Measurements from ENCODE around the gene ADISSP. TPM values are rescaled to one million over a fixed set of nuclear protein-coding genes. Genes with fewer than 3 reads are reported as not detected.

The ADISSP gene
- total and polyA plus RNA-seq, 2 of the 13 experiments (the other 11 are each of a cell fraction or from before 2014, with no cell fraction given): 38.3 to 90.6 TPM

GRCh38 chr20:3739926-3740451 is 27.6 kb downstream of the ADISSP start (continued):
- TF ChIP-seq, protein P1, sequence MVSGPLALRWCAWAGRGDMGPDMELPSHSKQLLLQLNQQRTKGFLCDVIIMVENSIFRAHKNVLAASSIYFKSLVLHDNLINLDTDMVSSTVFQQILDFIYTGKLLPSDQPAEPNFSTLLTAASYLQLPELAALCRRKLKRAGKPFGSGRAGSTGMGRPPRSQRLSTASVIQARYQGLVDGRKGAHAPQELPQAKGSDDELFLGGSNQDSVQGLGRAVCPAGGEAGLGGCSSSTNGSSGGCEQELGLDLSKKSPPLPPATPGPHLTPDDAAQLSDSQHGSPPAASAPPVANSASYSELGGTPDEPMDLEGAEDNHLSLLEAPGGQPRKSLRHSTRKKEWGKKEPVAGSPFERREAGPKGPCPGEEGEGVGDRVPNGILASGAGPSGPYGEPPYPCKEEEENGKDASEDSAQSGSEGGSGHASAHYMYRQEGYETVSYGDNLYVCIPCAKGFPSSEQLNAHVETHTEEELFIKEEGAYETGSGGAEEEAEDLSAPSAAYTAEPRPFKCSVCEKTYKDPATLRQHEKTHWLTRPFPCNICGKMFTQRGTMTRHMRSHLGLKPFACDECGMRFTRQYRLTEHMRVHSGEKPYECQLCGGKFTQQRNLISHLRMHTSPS (CRISPR knock-in tag; IDR thresholded peaks at IDR 0.05; ENCODE audit: low read depth): no peak
- no peak for TF ChIP-seq SAP130 (CRISPR knock-in tag; IDR thresholded peaks at IDR 0.05; ENCODE audit: low read depth)
- TF ChIP-seq, protein P2, sequence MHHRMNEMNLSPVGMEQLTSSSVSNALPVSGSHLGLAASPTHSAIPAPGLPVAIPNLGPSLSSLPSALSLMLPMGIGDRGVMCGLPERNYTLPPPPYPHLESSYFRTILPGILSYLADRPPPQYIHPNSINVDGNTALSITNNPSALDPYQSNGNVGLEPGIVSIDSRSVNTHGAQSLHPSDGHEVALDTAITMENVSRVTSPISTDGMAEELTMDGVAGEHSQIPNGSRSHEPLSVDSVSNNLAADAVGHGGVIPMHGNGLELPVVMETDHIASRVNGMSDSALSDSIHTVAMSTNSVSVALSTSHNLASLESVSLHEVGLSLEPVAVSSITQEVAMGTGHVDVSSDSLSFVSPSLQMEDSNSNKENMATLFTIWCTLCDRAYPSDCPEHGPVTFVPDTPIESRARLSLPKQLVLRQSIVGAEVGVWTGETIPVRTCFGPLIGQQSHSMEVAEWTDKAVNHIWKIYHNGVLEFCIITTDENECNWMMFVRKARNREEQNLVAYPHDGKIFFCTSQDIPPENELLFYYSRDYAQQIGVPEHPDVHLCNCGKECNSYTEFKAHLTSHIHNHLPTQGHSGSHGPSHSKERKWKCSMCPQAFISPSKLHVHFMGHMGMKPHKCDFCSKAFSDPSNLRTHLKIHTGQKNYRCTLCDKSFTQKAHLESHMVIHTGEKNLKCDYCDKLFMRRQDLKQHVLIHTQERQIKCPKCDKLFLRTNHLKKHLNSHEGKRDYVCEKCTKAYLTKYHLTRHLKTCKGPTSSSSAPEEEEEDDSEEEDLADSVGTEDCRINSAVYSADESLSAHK (CRISPR knock-in tag; IDR thresholded peaks at IDR 0.05; ENCODE audit: borderline replicate concordance): no peak
- TF ChIP-seq ZNF878 (CRISPR knock-in tag; IDR thresholded peaks at IDR 0.05): no peak
- no peak for TF ChIP-seq ZNF652 (CRISPR knock-in tag; IDR thresholded peaks at IDR 0.05; ENCODE audit: borderline replicate concordance, low read depth)
- no peak; the same call in 1 of the 2 replicates for TF ChIP-seq ZNF564 (CRISPR knock-in tag; IDR thresholded peaks at IDR 0.05)
- no peak for TF ChIP-seq ZNF563 (CRISPR knock-in tag; IDR thresholded peaks at IDR 0.05)
- TF ChIP-seq PTBP1 (IDR thresholded peaks at IDR 0.05; ENCODE audit: low read depth, low read length, poor library complexity, severe bottlenecking): no peak
- no peak for TF ChIP-seq STAT5B (CRISPR knock-in tag; IDR thresholded peaks at IDR 0.05)
- 0 out of 2 replicates have a peak, but pooled peaks have one; percentile 31 for TF ChIP-seq ZNF432 (CRISPR knock-in tag; IDR thresholded peaks at IDR 0.05; ENCODE audit: borderline replicate concordance)
- TF ChIP-seq ZNF121 (CRISPR knock-in tag; IDR thresholded peaks at IDR 0.05): no peak
- TF ChIP-seq NCOR1 (IDR thresholded peaks at IDR 0.05; ENCODE audit: borderline replicate concordance, low read length): no peak
- peak; percentile 83 for TF ChIP-seq ZNF687 (CRISPR knock-in tag; IDR thresholded peaks at IDR 0.05)
- no peak for TF ChIP-seq ZNF33A (CRISPR knock-in tag; IDR thresholded peaks at IDR 0.05; ENCODE audit: borderline replicate concordance)
- TF ChIP-seq ZNF552 (CRISPR knock-in tag; IDR thresholded peaks at IDR 0.05; ENCODE audit: borderline replicate concordance): 0 out of 2 replicates have a peak, but pooled peaks have one; percentile 24
- TF ChIP-seq TARDBP (CRISPR knock-in tag; IDR thresholded peaks at IDR 0.05): no peak
- no peak for TF ChIP-seq ZBTB7A (CRISPR knock-in tag; IDR thresholded peaks at IDR 0.05)
- no peak for TF ChIP-seq MBD4 (IDR thresholded peaks at IDR 0.05; ENCODE audit: borderline replicate concordance, low read length)
- TF ChIP-seq RBM39 (IDR thresholded peaks at IDR 0.05; ENCODE audit: low read depth, low read length, poor library complexity, severe bottlenecking): peak; percentile 70
- TF ChIP-seq, protein P3, sequence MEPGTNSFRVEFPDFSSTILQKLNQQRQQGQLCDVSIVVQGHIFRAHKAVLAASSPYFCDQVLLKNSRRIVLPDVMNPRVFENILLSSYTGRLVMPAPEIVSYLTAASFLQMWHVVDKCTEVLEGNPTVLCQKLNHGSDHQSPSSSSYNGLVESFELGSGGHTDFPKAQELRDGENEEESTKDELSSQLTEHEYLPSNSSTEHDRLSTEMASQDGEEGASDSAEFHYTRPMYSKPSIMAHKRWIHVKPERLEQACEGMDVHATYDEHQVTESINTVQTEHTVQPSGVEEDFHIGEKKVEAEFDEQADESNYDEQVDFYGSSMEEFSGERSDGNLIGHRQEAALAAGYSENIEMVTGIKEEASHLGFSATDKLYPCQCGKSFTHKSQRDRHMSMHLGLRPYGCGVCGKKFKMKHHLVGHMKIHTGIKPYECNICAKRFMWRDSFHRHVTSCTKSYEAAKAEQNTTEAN (CRISPR knock-in tag; conservative IDR thresholded peaks at IDR 0.05): 0 out of 2 replicates have a peak, but pooled peaks have one; percentile 14
- TF ChIP-seq SRF (IDR thresholded peaks at IDR 0.05; ENCODE audit: low read depth, low read length): no peak

All from HepG2 (cell line).